NT2/D1 (cell line): ENCODE data around the gene KRTAP10-7.

Experiments used
- SUZ12 ChIP-seq: IDR thresholded peaks from 2 replicates; pipeline ENCODE4 v1.6.1; 2011; ENCODE audit not compliant: insufficient read length, insufficient read depth; ENCODE audit errors: extremely low read depth
- YY1 ChIP-seq: IDR thresholded peaks from 2 replicates; pipeline ENCODE4 v1.6.1; 2011; ENCODE audit not compliant: insufficient read length, insufficient read depth
- ZNF274 ChIP-seq: IDR thresholded peaks from 2 replicates; pipeline ENCODE4 v1.6.1; 2011; ENCODE audit warnings: mild to moderate bottlenecking, low read depth, low read length

- TF ChIP-seq YY1 (no peak), ZNF274 (no peak), SUZ12 (no peak)
Observed at GRCh38 chr21:44571844-44572782, 28.3 kb upstream of the KRTAP10-7 start.
